Measurements from ENCODE around the gene GDAP1L1. TPM values are rescaled to one million over a fixed set of nuclear protein-coding genes. Genes with fewer than 3 reads are reported as not detected.
"Not testable (repeated sequence)": the region's sequence is repeated elsewhere in the genome, so short reads cannot be mapped to it uniquely, and the experiment has no call there.

GDAP1L1 gene
- total RNA-seq, 4 donors from 2014 or later: 0.91 TPM; not detected in 3

GRCh38 chr20:44324343-44324742 is 77.2 kb downstream of the GDAP1L1 start:
- intact Hi-C loops (cut with DNase I; ENCODE audit: low total_unique reads): no loop called here
- 0 to 20% methylated on average over 1 of the region's 1 CpG for WGBS, 2 donors
- no peak for TF ChIP-seq POLR2A (IDR thresholded peaks at IDR 0.05)
- TF ChIP-seq, protein P1, sequence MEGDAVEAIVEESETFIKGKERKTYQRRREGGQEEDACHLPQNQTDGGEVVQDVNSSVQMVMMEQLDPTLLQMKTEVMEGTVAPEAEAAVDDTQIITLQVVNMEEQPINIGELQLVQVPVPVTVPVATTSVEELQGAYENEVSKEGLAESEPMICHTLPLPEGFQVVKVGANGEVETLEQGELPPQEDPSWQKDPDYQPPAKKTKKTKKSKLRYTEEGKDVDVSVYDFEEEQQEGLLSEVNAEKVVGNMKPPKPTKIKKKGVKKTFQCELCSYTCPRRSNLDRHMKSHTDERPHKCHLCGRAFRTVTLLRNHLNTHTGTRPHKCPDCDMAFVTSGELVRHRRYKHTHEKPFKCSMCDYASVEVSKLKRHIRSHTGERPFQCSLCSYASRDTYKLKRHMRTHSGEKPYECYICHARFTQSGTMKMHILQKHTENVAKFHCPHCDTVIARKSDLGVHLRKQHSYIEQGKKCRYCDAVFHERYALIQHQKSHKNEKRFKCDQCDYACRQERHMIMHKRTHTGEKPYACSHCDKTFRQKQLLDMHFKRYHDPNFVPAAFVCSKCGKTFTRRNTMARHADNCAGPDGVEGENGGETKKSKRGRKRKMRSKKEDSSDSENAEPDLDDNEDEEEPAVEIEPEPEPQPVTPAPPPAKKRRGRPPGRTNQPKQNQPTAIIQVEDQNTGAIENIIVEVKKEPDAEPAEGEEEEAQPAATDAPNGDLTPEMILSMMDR (IDR thresholded peaks at IDR 0.05): no peak
- no peak for DNase-seq (ENCODE audit: low spot score in 2 of 2)
- no peak overlapping the region for H3K4me3 ChIP-seq (ENCODE audit: low read depth, poor library complexity, severe bottlenecking)

- no peak overlapping the region for H3K4me3 ChIP-seq (ENCODE audit: low read depth, poor library complexity, severe bottlenecking)
- intact Hi-C loops (cut with DNase I; ENCODE audit: low total_unique reads): no loop called here
- TF ChIP-seq, protein P1 (IDR thresholded peaks at IDR 0.05): no peak
- TF ChIP-seq POLR2A (IDR thresholded peaks at IDR 0.05): no peak
- DNase-seq (ENCODE audit: low spot score in 2 of 2): no peak
- 13 to 15% methylated on average over 25 to 40 of the region's 50 CpGs for WGBS, 2 donors
Observed at GRCh38 chr20:44326391-44327159, 79.5 kb downstream of the GDAP1L1 start.

DNA sequence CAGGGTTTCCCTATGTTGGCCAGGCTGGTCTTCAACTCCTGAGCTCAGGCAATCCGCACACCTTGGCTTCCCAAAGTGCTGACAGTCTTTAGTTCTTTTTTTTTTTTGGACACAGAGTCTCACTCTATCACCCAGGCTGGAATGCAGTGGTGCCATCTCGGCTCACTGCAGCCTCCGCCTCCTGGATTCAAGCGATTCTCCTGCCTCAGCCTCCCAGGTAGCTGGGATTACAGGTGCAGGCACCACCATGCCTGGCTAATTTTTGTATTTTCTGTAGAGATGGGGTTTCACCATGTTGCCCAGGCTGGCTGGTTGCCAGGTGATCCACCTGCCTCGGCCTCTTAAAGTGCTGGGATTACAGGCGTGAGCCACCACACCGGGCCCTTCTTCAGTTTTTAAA is 80.6 kb downstream of the GDAP1L1 start:
- H3K4me3 ChIP-seq (ENCODE audit: low read depth, poor library complexity, severe bottlenecking); DNase-seq (ENCODE audit: low spot score in 2 of 2); intact Hi-C loops (cut with DNase I; ENCODE audit: low total_unique reads): not testable (repeated sequence)
- WGBS, 2 donors: 88 to 89% methylated on average over 7 of the region's 7 CpGs

GRCh38 chr20:44328428-44328827 is 81.3 kb downstream of the GDAP1L1 start:
- WGBS, 2 donors: 90 to 93% methylated on average over 4 of the region's 4 CpGs
- H3K4me3 ChIP-seq (ENCODE audit: low read depth, poor library complexity, severe bottlenecking): no peak overlapping the region
- intact Hi-C loops (cut with DNase I; ENCODE audit: low total_unique reads): no loop called here
- TF ChIP-seq POLR2A (IDR thresholded peaks at IDR 0.05): no peak
- TF ChIP-seq, protein P1 (IDR thresholded peaks at IDR 0.05): no peak
- no peak for DNase-seq (ENCODE audit: low spot score in 2 of 2)

Other genes starting within 250 kb of the GDAP1L1 start
- gene JPH2, start 60.1 kb upstream of the GDAP1L1 start, total RNA-seq: 10 to 100 TPM in 1 of 4 donors, 1 to 10 TPM in 3; 1.5 to 10.9 (median 5.6) TPM
- 10 to 100 TPM; 41.2 to 49.6 (median 46.8) TPM for gene OSER1, start 36.5 kb upstream of the GDAP1L1 start, total RNA-seq
- gene FITM2, start 63.9 kb downstream of the GDAP1L1 start, total RNA-seq: 10 to 100 TPM in 1 of 4 donors, 1 to 10 TPM in 3; 7.6 to 13.0 (median 9.5) TPM
- not detected for gene R3HDML, start 89.7 kb downstream of the GDAP1L1 start, total RNA-seq
- not detected for gene HNF4A, start 108.4 kb downstream of the GDAP1L1 start, total RNA-seq
- 10 to 100 TPM; 27.1 to 36.8 (median 31.7) TPM for gene TTPAL, start 228.6 kb downstream of the GDAP1L1 start, total RNA-seq

Measured in lower leg skin (tissue), 4 donors.